Fibroblast of the aortic adventitia (primary cell): Measurements from ENCODE around the gene MAB21L3. TPM values are rescaled to one million over a fixed set of nuclear protein-coding genes. Genes with fewer than 3 reads are reported as not detected.

Experiments used
- DNase-seq: peaks from one replicate; pipeline ENCODE4 v3.0.0-alpha.2; 2010; ENCODE audit warnings: low read depth
- H3K4me3 ChIP-seq: 2 replicates; pipeline ENCODE4 v1.5.1; 2011; ENCODE audit warnings: low read depth, mild to moderate bottlenecking, control low read depth, low read length, moderate library complexity
- total RNA-seq: library from RNA; depleted of rRNA; stranded (reverse); fragments of >200 nt; gene quantifications from 2 replicates; pipeline ENCODE4 v1.2.3, GENCODE V29; 2012; ENCODE audit warnings: low replicate concordance
- TF ChIP-seq, protein P1 (sequence below): IDR thresholded peaks from 2 replicates; pipeline ENCODE4 v1.5.1; 2011; ENCODE audit warnings: mild to moderate bottlenecking, low read length, control low read depth, inconsistent platforms; ENCODE audit not compliant: insufficient read depth

Gene MAB21L3
- total RNA-seq, 1 donor = 0.18 TPM

GRCh38 chr1:116152577-116152943, 41.4 kb downstream of the MAB21L3 start:
- no peak for DNase-seq
- peak overlapping the region; percentile 61 for H3K4me3 ChIP-seq
- TF ChIP-seq, protein P1, sequence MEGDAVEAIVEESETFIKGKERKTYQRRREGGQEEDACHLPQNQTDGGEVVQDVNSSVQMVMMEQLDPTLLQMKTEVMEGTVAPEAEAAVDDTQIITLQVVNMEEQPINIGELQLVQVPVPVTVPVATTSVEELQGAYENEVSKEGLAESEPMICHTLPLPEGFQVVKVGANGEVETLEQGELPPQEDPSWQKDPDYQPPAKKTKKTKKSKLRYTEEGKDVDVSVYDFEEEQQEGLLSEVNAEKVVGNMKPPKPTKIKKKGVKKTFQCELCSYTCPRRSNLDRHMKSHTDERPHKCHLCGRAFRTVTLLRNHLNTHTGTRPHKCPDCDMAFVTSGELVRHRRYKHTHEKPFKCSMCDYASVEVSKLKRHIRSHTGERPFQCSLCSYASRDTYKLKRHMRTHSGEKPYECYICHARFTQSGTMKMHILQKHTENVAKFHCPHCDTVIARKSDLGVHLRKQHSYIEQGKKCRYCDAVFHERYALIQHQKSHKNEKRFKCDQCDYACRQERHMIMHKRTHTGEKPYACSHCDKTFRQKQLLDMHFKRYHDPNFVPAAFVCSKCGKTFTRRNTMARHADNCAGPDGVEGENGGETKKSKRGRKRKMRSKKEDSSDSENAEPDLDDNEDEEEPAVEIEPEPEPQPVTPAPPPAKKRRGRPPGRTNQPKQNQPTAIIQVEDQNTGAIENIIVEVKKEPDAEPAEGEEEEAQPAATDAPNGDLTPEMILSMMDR = no peak

- H3K4me3 ChIP-seq = no peak overlapping the region
- DNase-seq = no peak
- TF ChIP-seq, protein P1 = no peak
These were observed 41.9 kb downstream of the MAB21L3 start for GRCh38 chr1:116152950-116153691.

- no peak for DNase-seq
- TF ChIP-seq, protein P1 = no peak
- H3K4me3 ChIP-seq = no peak overlapping the region
These were observed 42.5 kb downstream of the MAB21L3 start for GRCh38 chr1:116153692-116154031.

DNA sequence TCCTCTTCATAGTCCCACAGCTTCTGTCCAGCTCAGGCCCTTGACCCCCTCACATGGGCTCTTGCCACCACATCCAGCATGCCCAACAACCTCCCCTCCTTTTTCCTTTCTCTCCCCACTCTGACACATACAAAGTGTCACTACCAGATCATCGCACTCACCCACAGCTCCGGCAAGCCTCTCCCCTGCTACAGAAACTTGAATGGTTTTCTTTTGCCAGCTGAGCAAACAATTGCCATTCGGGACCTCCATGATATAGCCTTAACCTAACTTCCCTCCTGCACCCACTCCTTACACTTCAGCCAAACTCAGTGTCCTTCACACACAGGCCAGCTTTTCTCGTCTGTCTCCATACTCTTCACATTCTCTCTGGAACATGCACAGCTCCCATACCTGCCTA, 43.3 kb downstream of the MAB21L3 start:
- no peak overlapping the region for H3K4me3 ChIP-seq
- DNase-seq = no peak
- TF ChIP-seq, protein P1 = no peak

DNA sequence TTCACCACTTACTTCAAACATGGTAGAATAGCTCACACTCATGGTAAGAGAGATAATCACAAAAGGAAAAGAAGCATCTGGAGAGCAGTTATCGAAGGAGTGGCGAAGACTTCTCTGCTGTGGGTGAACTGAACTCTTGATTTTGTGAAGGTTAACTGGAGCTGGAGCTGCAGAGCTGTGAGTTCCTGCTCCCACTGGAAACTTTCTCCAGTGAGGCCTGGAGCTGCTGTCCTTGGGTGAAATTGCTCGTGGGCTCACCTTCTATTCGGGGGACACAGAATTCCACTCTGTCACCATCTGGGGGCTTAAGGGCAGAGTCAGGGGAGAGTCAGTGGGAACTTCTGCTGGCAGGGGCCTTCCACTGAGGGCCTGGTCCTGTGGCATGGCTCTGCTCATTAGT, 45.9 kb downstream of the MAB21L3 start:
- TF ChIP-seq, protein P1 = no peak
- no peak for DNase-seq
- H3K4me3 ChIP-seq = no peak overlapping the region

- no peak overlapping the region for H3K4me3 ChIP-seq
- TF ChIP-seq, protein P1 = no peak
- no peak for DNase-seq
These were observed 48.0 kb downstream of the MAB21L3 start for GRCh38 chr1:116159177-116159576.

DNA sequence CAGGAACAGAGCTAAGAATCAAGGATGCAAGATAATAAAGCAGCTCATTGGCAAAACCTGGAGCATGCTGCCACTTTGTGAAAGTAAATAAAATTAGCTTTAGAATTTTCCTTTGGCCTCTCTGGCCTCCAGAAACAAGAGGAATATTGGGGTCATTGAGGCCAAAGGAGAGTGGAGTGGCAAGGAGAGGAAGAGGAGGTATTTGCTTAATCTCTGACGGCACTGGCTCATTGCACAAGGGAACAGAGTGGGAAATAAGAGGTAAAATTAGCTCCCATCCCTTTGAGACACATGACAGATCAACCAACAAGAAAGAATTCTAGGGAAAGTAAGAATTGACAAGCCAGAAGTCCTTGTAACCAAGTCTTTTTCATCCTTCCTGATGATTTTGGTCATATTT, 48.4 kb downstream of the MAB21L3 start:
- TF ChIP-seq, protein P1 = no peak
- H3K4me3 ChIP-seq = no peak overlapping the region
- DNase-seq = no peak
